Globus pallidus (tissue), 1 donor: ENCODE measurements around the gene PBX3.

Source experiments
- DNase-seq: peaks from one replicate; pipeline ENCODE4 v3.0.0-alpha.2; 2015; ENCODE audit warnings: low spot score

PBX3 gene

DNA sequence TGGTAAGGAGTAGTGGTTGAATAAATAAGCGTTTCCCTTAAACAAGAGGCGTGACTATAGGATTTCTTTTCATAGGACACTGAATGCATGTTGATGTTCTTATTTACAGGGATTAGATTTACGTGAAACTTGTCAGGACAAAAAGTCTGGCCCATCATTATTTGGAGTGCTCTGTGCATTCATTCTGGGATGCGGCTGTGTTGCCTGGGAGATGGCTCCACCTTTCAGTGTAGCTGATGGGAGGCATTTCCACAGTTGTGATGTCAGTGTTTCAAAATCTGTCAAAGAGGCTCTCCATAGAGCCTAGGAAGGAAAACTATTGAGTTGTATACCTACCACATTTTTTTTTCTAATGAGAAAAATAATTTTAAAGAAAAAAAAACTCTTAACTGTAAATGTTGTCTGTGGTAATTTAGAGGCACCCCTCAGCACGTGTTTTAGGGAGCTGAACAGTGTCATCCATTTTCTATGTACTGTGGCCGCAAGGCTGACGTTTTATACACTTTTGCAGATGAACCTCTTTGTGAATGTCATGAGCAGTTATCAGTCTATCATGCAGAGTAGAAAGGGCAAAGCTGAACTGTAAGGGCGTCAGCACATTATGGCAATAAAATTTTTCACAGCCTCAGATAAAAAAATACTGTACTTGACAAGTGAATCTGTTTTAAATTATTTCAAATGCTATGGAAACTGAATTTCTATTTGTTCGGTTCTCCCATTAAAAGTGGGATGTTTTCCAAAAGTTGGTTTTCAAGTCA lies 202.7 kb downstream of the PBX3 start:
- no peak for DNase-seq

DNA sequence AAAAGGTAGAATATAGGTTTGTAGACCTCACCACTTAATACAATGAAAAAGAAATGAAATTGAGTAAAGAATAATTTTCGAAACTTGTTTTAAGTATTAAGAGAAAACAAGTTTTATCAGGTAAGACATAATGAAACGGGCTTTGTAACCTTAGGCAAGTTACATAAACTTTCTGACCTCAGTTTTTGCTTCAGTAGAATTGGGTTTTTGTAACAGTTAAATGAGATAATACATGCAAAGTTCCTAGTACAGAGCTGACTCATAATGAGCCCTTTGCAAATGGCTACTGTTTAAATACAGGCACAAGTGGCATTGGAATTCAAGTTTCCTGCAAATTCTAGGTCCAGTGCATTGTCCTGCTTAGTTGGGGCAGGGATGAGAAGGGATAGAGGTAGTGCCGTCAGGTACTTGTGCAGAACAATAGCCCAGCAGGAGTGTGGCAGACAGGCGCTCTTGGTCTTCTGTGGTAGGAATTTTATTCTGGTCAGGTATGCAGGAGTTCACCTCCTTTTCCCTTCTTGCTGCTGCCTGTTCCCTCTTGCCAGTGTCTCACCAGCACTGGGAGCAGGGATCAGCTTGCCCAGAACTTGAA lies 203.8 kb downstream of the PBX3 start:
- no peak for DNase-seq

DNA sequence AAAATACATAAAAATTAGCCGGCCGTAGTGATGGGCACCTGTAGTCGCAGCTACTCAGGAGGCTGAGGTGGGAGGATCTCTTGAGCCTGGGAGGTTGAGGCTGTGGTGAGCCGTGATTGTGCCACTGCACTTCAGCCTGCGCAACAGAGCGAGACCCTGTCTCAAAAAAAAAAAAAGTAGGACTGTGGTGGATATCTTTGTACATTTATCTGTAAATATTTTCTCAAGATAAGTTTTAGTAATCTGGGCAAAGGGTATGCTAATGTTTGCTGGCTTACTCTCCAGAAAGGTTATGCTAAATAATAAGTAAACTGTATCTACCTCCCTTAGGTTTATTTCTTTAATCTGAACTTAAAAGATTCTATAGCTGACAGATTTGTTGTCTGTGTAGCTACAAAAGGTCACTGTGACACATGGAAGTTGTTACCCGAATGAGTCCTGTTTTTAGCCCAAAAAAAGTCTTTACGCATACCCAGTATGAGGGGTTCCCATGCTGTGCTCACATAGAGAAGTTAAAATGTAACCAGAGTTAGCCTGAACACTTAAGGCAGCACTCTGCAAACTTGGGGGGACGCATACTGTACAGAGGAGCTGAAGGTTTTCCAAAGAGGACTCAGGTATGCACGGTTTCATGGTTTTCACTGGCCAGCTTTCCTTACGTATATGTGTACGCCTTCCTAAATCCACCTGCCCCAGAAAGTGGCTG lies 206.3 kb downstream of the PBX3 start:
- no peak for DNase-seq

DNA sequence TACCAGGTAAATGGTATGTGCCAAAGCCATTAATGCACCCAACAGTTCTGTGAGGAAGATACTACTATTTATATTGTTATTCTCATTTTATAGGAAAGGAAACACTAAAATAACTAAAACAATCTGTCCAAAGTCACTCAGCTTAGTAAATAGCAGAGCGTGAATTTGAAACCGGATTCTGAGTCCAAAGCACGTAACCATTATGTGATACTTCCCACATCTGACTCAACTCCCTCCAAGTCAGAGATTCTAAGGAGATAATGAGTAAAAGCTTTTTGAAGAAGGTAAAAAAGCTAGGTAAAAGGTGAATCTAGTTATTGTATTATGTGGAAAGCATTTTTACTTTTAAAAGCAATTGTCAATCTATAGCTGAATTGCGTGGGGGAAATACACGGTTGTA lies 208.9 kb downstream of the PBX3 start:
- no peak for DNase-seq

DNA sequence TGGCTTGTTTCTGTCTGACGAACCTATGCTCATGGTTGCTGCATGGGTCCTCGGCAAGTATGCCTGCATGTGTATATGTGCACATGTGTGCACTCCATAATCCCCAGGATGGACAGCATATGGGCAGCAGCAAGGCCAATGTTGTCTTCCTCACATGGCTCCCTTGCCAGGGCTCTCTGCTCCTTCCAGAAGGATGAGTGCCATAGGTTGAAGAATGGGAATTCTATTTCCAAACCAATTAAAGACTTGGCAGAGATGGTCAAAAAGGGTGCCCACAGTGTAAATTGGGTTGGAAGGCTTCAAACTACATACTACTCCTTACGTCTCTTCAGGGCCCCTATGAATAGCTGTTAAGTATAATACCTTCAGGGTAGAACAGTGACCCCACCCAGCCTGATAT lies 212.1 kb downstream of the PBX3 start:
- no peak for DNase-seq

DNA sequence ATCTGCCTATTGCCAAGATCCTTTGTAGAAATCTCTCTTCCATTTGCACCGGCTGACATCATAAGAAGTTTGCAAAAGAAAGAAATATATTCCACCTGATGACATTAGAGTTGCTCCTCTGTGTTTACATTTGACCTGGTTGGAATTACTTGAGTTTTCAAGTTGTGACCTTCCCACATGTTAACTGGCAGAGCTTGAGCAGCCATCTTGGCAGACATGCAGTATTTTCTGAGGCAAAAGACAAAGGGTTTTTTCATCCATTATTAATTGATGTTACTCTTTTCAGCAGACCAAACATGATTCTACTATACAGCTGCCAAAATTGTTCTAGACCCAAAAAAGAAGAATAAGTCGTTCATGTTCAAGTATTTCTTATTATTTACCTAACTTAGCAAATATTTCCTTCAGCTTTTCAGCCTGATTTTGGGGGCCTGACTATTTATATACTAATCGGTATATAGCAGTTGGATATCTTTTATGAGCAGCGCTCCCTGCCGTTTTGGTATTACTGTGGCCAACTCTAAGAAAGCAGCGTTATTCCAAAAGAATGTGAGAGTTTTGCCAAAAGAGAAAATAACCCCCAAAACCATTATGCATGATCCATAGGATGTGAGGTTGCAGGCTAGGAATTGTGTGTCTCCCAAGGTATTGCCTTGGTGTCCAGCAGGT lies 212.9 kb downstream of the PBX3 start:
- peak; percentile 88 for DNase-seq

- peak; percentile 27 for DNase-seq
Measured at GRCh38 chr9:125960626-125961025, 213.5 kb downstream of the PBX3 start.

DNA sequence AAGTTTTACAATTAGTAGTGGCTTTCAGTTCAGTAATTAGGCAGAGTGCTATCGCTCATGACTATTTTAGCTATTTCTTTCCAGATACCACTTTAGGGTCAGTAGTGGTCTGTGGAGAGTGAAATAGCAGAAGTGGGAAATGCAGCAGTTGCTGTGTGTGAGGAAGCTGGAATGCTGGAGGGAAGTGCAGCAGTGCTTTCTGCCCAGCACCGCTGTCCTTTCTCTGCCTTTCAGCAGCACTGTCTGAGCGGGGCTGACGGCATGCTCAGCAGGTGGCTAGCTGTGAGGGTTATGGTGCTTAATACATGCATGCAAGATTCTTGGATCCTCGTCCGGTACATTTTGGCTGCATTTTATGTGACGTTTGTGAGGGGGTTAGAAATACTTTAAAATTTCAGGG lies 213.9 kb downstream of the PBX3 start:
- DNase-seq, result peak; percentile 61

- no peak for DNase-seq
Measured at GRCh38 chr9:125963932-125964331, 216.8 kb downstream of the PBX3 start.

- DNase-seq, result no peak
Measured at GRCh38 chr9:125964702-125965225, 217.6 kb downstream of the PBX3 start.

- DNase-seq, result no peak
Measured at GRCh38 chr9:125965477-125965876, 218.3 kb downstream of the PBX3 start.

- DNase-seq, result no peak
Measured at GRCh38 chr9:125966466-125966865, 219.3 kb downstream of the PBX3 start.

- DNase-seq, result no peak
Measured at GRCh38 chr9:125966959-125967711, 220.0 kb downstream of the PBX3 start.

DNA sequence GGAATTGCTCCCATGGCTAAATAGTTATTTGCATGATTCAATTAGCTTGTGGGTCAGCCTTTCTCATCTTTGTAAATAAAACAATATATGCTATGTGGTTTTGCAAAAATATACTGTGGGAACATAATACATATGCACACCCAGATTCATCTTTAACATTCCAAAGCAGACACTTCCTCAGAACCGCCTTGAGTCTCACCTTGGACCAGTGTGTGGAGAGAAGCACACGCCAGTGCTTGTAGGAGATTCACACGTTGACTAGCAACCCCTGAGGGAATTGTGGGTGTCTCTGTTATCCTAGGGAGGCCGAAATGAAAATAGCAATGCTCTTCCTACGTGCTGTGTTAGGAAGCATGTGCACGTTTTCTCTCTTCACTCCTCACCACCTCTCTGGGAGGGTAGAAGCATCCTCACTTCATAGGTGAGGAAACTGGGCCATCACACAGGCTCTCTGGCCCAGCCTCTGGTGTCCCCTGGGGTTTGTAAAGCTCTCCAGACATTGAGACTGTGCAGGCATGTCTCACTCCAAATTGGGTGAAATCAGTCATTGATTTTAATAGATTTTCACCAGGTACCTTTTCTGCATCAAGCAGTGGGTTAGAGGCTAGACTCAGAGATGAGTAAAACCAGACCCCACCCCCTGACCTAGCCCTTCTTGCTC lies 221.7 kb downstream of the PBX3 start:
- DNase-seq, result no peak

DNA sequence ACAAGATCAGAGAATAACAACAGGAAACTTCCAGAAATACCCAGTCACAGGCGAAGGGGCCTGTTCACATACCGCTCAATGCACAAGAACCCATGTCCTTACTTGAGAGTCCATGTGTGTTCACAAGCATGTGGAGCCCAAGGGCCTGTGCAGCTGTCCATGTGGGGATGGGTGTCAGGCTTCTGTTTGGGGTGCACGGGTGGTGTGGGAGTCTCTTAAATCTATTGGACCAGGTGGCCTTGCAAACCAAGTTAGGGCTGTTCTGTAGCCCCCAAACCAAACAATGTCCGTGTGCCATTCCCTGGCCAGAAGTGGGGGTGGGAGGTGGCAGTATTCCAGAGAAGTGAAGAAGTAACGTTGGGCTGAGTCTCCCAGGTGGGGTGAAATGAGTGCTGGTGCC lies 222.3 kb downstream of the PBX3 start:
- DNase-seq, result no peak

DNA sequence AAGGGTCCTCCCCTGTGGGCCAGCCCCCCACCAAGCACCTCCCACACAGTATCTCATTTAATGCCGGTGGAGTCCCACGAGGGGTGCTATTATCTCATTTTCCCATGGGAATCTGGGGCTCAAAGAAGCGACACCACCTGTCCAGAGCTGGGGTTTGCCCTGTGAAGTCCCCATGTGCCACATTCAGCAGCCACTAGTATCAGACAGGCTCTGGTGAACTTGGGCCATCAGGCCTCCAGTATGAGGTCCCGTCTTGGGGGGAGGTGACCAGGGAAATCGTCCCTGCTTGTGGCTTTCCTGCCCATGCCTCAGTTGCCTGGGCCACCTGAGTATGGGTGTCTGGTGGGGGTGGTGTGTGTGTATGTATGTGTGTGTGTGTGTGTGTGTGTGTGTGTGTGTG lies 222.7 kb downstream of the PBX3 start:
- DNase-seq, result no peak

GRCh38 chr9:125970340-125970739 lies 223.2 kb downstream of the PBX3 start:
- no peak for DNase-seq

GRCh38 chr9:125971050-125971449 lies 223.9 kb downstream of the PBX3 start:
- DNase-seq, result no peak

DNA sequence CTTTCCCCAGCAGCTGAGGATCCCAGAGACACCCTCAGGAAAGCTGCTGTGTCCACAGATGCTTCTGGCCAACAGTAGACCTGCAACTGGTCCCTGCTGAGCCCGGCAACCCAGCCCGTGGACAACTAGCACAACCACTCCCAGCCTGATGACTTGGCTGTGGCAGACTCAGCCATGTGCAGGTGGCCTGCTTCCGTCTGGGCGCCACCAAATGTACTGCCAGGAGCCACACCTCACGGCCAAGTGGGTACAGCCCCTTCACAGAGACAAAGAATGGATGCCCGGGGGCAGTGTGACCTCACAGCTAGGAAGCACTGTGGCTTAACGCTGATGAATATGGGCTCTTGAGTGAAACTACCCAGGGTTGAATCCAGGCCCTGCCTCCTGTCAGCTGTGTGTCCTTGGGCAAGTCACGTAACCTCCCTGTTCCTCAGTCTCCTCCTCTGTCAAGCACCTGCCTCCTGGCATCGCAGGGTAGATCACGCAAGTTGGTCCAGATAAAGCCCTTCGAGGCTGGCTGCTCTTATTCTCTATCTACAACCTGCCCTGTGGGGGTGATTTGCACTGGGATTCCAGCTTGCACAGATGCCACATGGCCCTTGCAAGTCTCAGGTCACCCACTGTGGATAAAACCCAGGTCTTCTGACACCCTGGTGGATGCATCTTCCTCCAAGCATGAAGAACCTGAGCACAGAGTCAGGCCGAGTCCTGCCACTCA lies 225.0 kb downstream of the PBX3 start:
- no peak for DNase-seq

- DNase-seq, result no peak
Measured at GRCh38 chr9:125973547-125973946, 226.4 kb downstream of the PBX3 start.

GRCh38 chr9:125974705-125975104 lies 227.5 kb downstream of the PBX3 start:
- no peak for DNase-seq
